GM18526 (cell line): Measurements from ENCODE around the gene TEX48.

ENCODE experiments used
- POLR2A ChIP-seq: IDR thresholded peaks from 3 replicates; pipeline ENCODE4 v1.6.1; 2011; ENCODE audit not compliant: insufficient read length; ENCODE audit errors: extremely low read depth

TEX48 gene

DNA sequence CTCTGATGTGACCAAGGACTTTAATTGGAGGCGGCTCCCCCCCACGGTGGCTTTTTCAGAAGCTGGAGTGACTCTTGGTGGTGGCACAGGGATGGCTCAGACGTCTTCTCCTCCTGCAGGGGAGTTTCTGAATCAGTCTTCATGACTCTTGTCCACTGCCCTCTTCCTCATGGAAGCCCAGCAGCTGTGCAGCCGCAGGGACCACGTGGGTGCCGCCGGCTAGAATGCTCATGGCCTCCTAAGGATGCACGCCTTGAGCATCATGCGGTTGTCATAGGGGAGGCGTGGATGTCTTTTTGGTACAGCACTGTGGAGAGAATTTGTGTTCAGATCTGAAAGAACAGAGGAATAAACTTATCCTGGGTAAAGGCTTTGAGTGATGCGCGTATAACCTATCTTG lies 25.7 kb downstream of the TEX48 start:
- no peak for TF ChIP-seq POLR2A

DNA sequence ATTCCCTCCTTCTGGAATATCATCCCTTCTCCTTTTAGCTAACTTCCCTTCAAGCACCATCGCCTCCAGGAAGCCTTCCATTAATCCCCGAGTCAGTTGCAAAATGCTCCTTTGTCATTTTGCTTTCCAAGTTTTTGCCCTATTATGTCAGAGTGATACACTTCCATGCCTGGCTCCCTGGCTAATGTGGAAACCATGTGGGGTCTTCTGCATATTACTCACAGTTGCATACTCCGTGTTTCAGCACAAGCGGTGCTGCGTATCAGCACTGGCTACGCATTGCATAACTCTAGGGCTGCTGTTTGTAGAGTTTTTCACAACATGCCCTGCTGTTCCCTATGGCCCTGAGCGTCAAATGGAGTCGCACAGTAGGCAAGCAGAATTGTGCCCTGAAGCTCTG lies 26.3 kb downstream of the TEX48 start:
- TF ChIP-seq POLR2A = no peak

DNA sequence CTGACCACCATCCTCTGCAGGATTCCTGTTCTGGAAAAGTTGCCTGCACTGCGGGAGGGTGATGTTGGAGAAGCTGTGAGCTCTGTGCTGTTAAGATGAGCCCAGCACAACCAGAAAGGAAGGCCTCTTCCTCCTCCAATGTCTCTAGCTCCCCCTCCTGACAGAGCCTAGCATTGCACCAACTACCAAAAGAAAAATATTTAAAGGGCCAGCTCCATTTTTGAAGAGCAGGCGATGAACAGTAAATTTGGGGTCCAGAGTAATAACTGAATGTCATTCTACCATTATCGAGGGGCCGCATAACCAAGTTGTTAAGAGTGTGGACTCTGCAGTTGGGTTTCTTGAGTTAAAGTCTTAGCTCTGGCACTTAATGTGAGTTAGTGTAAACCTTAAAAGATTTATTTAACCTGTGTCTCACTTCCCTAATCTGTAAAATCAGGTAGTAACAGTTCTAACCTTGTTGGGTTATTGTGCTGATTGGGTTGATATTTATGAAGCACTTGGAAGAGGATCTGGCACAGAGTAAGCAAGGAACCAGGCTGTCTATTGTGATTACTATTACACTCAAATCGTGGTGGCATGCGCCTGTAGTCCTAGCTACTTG lies 28.3 kb downstream of the TEX48 start:
- TF ChIP-seq POLR2A = no peak

DNA sequence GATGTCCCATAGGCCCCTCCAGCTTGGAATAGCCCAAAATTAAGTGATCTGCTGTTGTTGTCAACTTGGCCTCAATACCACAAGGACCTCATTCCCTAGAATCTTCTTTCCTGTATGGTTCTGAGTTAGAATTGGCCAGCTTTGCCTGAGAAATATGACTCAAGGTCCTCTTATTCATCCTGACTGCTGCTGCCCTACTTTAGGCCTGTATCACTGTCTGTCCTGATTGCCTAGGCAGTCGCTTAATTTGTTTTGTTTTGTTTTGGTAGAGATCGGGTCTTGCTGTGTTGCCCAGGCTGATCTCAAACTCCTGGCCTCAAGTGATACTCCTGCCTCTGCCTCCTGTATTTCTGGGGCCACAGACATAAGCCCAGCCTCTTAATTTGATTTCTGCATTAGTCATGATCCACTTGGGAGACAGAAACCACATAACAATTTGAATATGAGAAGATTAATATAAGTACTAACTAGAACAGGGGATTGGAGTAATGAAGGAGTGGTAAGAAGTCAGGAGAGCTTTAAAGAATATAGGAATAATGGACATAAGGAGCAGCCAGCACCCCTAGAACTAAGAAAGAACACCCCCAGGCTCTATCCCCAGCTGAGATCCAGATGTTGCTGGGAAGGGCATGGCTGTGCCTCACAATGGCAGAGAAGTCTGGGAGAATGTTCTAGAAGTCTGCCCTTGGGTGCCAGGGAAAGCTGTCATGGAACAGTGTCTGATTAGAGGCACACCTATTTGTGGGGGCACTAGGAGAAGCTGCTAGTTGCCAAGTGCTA lies 29.0 kb downstream of the TEX48 start:
- no peak for TF ChIP-seq POLR2A

DNA sequence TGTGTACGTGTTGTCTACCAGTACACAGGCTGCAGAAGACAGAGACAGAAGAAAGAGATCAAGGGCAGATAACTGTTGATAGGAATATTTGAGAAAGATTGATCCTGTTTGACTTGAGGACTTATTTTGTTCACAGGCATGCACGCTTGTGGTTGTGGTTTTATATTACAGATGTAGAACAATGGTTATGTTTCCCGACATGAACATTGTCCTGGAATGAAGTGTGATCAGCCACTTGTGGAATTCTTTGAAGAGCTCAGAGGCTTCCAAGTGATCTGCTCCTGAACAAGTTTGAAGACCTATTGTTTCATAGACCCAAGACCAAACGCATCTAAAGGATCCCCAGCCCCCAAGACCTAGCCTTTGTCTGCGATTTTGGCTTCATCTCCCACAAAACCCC lies 38.1 kb downstream of the TEX48 start:
- no peak for TF ChIP-seq POLR2A

DNA sequence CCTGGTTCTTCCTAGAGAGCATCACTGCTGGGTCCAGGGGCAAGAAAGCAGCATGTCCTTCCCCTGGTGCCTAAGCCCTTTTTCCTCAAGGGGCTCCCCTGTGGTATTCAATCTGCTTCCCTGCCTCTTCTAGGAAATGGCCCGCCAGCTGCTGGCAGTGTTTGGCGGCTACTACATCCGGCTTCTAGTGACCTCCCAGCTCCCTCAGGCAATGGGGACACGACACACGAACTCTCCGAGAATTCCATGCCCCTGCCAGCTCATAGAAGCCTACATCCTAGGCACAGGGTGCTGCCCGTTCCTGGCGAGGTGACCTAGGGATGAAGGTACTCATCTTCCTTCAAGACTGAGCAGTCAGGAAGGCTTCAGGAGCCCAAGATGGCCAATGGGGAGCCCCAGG lies 39.0 kb downstream of the TEX48 start:
- TF ChIP-seq POLR2A = no peak

DNA sequence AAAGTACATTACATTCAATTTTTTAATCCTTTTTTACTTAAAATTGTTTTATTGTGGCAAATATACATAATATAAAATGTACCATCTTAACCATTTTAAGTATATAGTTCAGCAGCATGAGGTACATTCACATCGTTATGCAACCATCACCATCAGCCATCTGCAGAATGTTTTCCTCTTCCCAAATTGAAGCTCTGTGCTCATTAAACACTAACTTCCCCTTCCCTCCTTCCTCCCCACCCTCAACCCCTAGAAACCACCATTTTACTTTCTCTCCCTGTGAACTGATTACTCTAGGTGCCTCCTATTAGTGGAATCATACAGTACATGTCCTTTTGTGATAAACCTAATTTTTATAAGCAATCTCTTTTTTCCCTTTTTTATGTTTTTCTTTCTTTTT lies 40.0 kb downstream of the TEX48 start:
- no peak for TF ChIP-seq POLR2A

DNA sequence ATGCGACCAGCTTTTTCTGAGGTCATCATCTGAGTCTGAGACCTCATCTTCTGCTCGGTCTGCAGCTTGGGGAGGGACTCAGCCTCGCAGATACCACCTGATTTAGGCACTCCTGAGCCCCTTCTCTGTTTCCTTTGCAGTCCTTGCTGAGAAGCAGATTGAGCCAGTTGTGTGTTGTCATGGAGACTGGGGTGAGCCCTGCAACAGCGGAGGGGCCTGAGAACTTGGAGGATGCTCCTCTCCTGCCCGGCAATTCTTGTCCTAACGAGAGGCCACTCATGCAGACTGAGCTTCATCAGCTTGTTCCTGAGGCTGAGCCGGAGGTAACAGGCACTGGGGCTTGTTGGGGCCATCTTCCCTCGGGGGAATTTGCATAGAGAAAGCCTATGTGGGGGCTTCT lies 43.6 kb downstream of the TEX48 start:
- TF ChIP-seq POLR2A = no peak

DNA sequence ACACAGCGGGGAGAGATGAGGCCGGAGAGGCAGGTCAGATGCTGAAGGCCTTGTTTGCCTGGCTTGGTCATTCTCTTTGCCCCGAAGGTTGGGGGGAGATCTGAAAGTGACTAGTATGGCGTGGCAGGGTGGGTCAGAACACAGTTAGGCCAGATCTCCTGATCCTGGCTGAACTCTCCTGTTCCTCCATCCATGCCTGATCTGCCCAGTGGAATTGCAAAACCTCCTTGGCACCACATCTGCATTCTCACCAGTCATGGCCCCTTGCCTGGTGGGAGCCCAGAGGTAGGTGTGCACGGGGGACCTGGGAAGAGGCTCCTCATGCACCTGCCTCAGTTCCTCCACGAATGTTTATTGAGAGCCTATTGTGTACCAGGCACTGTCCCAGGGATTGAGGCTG lies 47.6 kb downstream of the TEX48 start:
- TF ChIP-seq POLR2A = no peak

DNA sequence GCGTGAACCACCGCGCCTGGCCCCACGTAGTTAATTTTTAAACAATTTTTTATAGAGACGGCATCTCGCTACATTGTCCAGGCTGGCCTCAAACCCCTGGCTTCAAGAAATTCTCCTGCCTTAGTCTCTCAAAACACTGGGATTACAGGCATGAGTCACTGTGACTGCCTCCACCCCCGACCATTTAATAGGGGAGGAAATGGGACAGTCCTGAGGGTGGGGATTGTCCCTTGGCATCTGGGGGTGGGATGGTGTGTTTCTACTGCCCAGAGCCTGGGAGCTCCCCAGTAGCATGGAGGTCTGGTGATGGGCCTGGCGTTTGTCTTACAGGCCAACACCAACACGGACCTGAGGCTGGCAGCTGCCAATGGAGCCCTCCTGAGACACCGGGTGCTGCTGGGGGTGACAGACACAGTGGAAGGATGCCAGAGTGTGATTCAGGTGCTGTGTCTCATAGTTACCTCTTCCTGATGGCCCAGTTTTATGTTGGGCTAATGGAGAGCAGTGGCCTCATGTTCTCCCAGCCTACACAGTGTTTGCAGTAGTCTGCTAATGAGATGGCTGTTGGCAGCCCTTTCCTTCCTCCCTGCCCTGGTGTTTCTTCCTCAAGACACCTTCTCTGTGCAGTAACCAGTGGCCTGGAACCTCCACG lies 48.4 kb downstream of the TEX48 start:
- no peak for TF ChIP-seq POLR2A

DNA sequence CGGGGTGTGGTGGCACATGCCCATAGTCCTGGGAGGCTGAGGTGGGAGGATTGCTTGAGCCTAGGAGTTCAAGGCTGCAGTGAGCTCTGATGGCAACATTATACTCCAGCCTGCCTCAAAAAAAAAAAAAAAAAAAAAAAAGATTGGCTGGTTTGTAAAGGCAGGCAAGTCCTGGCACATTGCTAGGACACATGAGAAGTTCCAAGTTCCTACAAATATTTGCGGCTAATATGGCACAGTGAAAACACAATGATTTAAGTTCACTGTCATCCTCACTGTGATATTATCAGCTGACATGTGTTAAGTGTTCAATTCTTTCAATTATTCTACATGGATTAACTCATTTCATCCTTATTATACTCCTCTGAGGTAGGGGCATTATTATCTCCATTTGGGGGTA lies 50.8 kb downstream of the TEX48 start:
- no peak for TF ChIP-seq POLR2A

DNA sequence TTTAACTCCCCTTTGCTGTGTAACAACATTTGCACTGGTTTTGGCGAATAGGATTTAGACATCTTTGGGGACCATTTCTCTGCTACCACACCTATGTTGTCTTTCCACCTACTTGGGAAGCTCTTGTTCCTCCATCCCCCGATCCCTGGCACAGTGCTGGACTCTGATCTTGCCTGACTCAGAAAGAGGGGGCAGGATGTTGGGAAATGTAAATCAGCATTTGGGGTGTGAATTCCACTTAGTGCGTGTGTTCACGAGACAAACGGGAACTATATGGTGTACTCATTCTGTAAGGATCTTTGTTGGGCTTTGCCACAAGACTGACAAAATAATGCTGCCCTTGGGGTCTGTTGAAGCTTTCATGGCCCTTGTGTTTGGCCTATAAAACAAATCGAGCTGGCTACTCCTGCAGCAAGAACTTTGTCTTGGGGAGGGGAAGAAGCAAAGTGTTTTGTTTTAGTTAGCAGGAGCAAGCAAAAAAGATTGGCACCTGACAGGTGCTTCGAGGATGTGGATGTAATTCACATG lies 52.4 kb downstream of the TEX48 start:
- no peak for TF ChIP-seq POLR2A

DNA sequence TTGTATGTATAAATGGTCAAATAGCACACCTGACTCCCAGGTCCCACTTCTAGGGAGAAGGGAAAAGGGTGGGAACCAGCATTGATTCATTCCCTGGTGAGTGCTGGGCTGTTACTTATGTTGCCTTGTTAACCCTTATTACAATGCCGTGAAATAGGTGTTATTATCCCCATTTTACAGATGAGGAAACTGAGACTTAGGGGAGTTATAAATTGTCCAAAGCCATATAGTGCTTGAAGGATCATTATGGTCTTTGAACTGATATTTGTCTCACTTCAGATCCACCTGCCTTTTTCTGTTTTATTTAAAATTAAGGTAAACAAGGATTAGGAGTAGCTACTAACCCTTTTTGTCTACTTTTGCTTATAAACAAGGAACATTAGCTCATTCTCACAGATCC lies 54.4 kb downstream of the TEX48 start:
- TF ChIP-seq POLR2A = no peak

DNA sequence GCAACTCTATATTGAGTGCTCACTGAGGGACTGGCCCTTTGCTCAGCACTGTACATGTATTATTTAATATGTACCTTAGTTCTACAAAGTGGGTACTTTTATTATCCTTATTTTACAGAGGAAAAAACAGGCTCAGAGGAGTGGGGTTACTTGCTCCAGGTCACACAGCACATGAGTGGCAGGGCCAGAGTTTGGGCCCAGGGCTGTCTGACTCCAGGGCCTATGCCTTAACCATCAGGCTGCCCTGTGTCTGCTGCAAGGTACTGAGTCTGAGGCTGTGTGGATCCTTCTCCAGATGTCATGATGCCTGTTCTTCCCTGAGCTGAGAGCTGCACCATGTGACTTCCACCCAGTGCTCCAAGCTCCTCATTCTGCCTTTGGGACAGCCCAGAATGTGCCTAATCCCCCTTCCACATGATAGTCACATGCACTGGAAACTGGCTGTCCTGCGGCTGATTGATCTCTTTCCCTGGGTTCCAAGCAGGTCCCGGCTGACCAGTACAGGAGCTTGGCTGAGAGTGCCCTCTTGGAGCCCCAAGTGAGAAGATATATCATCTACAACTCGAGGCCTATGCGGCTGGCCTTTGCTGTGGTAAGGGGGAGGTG lies 55.5 kb downstream of the TEX48 start:
- no peak for TF ChIP-seq POLR2A

DNA sequence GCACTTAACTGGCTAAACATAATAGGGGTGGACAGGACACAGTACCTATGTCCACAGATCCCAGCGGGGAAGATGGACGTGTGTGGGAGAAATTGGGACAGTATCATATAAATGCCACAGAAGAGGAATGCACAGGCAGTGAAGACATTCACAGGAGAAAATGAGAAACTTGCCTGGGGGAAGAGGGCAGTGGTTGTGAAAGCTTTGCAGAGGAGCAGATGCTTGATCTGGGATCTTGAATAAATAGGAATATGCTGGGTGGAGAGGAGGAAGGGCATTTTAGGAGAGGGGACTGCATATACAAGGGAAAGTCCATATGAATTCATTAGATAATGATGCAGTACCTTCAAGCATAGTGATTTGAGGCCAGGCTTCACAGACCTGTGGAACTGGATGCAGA lies 57.3 kb downstream of the TEX48 start:
- no peak for TF ChIP-seq POLR2A
